GM23338 (cell line): ENCODE data around the gene TELO2. TPM values are rescaled to one million over a fixed set of nuclear protein-coding genes. Genes with fewer than 3 reads are reported as not detected.

Source experiments
- ATAC-seq: fragments of 200-7000 bp; cut with Tn5 transposase; 3 replicates; pipeline ENCODE4 v1.9.1; 2020
- DNase-seq: peaks from one replicate; pipeline ENCODE4 v3.0.0-alpha.2; 2015; ENCODE audit warnings: low spot score
- H2AFZ ChIP-seq: fragments of 200-600 bp; sonication (generic); 2 replicates; pipeline ENCODE4 v1.8.0; 2016; ENCODE audit warnings: antibody characterized with exemption, mild to moderate bottlenecking, moderate library complexity
- H3F3A ChIP-seq: fragments of 200-600 bp; sonication (generic); replicated peaks from 2 replicates; pipeline ENCODE4 v1.8.0; 2017; ENCODE audit warnings: antibody characterized with exemption, mixed run types, low read depth
- H3K27ac ChIP-seq: fragments of 200-600 bp; sonication (generic); 2 replicates; pipeline ENCODE4 v1.6.1; 2016; ENCODE audit warnings: low read depth
- H3K27me3 ChIP-seq: fragments of 200-600 bp; sonication (generic); 2 replicates; pipeline ENCODE4 v1.8.0; 2016; ENCODE audit warnings: mild to moderate bottlenecking, mixed run types, moderate library complexity; ENCODE audit not compliant: insufficient read depth
- H3K36me3 ChIP-seq: fragments of 200-600 bp; sonication (generic); 2 replicates; pipeline ENCODE4 v1.8.0; 2016; ENCODE audit warnings: mild to moderate bottlenecking; ENCODE audit not compliant: insufficient read depth
- H3K4me1 ChIP-seq: fragments of 200-600 bp; sonication (generic); 2 replicates; pipeline ENCODE4 v1.8.0; 2016; ENCODE audit warnings: mild to moderate bottlenecking, moderate library complexity; ENCODE audit not compliant: insufficient read depth
- H3K4me2 ChIP-seq: fragments of 200-600 bp; sonication (generic); 2 replicates; pipeline ENCODE4 v1.7.1; 2017; ENCODE audit warnings: mixed run types
- H3K4me3 ChIP-seq: fragments of 200-600 bp; sonication (generic); 2 replicates; pipeline ENCODE4 v1.6.1; 2016; ENCODE audit warnings: mixed run types
- H3K79me2 ChIP-seq: fragments of 200-600 bp; sonication (generic); replicated peaks from 2 replicates; pipeline ENCODE4 v1.8.0; 2017; ENCODE audit warnings: mild to moderate bottlenecking; ENCODE audit not compliant: insufficient read depth
- H3K9me2 ChIP-seq: fragments of 200-600 bp; sonication (generic); 2 replicates; pipeline ENCODE4 v1.8.0; 2017; ENCODE audit not compliant: insufficient read depth
- H4K20me1 ChIP-seq: fragments of 200-600 bp; sonication (generic); replicated peaks from 2 replicates; pipeline ENCODE4 v1.8.0; 2017; ENCODE audit warnings: mild to moderate bottlenecking; ENCODE audit not compliant: insufficient read depth
- H3K27ac Mint-ChIP-seq: 2 replicates; pipeline ENCODE4 v1.8.0; 2020; ENCODE audit warnings: inconsistent platforms, mild to moderate bottlenecking, moderate library complexity, mixed read lengths
- H3K27me3 Mint-ChIP-seq: 3 replicates; pipeline ENCODE4 v1.8.0; 2022; ENCODE audit warnings: low read depth, mild to moderate bottlenecking, moderate library complexity, mixed read lengths, inconsistent platforms; ENCODE audit not compliant: insufficient read depth, poor library complexity
- H3K36me3 Mint-ChIP-seq: 3 replicates; pipeline ENCODE4 v1.8.0; 2021; ENCODE audit warnings: low read depth, mild to moderate bottlenecking, inconsistent platforms, moderate library complexity, mixed read lengths
- H3K4me1 Mint-ChIP-seq: 3 replicates; pipeline ENCODE4 v1.8.0; 2020; ENCODE audit warnings: mild to moderate bottlenecking, inconsistent platforms, mixed read lengths
- H3K4me3 Mint-ChIP-seq: 3 replicates; pipeline ENCODE4 v1.8.0; 2021; ENCODE audit warnings: moderate library complexity, mild to moderate bottlenecking, inconsistent platforms, mixed read lengths
- H3K9me3 Mint-ChIP-seq: 3 replicates; pipeline ENCODE4 v1.8.0; 2020; ENCODE audit warnings: moderate library complexity, mild to moderate bottlenecking, inconsistent platforms, mixed read lengths
- CREB1 ChIP-seq: fragments of 250-450 bp; sonication (Bioruptor Pico); IDR thresholded peaks from 2 replicates; pipeline ENCODE4 v1.5.0; 2020; ENCODE audit warnings: low read depth, mild to moderate bottlenecking, moderate library complexity
- CTCF ChIP-seq, 2 experiments: fragments of 200-600 bp in 1 of 2; sonication (generic) in 1 of 2; conservative IDR thresholded peaks; 2 replicates each; pipeline versions ENCODE4 v1.5.1 to v1.6.1; 2016 to 2017; ENCODE audit warnings: antibody characterized with exemption in 2 of 2, low read depth in 2 of 2, mild to moderate bottlenecking in 2 of 2, moderate library complexity in 1 of 2
- ETS1 ChIP-seq: IDR thresholded peaks from 2 replicates; pipeline ENCODE4 v1.6.1; 2016; ENCODE audit warnings: antibody characterized with exemption
- EZH2 ChIP-seq: fragments of 200-600 bp; sonication (generic); IDR thresholded peaks from one replicate; pipeline ENCODE4 v1.8.0; 2017; ENCODE audit warnings: antibody characterized with exemption, mild to moderate bottlenecking, low read depth; ENCODE audit not compliant: unreplicated experiment
- EZH2phosphoT487 ChIP-seq: fragments of 200-600 bp; sonication (generic); IDR thresholded peaks from one replicate; pipeline ENCODE4 v1.8.1; 2018; ENCODE audit warnings: antibody characterized with exemption; ENCODE audit not compliant: unreplicated experiment
- JUNB ChIP-seq: IDR thresholded peaks from one replicate; pipeline ENCODE4 v1.6.1; 2016; ENCODE audit warnings: antibody characterized with exemption; ENCODE audit not compliant: unreplicated experiment
- NANOG ChIP-seq: IDR thresholded peaks from 2 replicates; pipeline ENCODE4 v1.6.1; 2016; ENCODE audit warnings: antibody characterized with exemption, borderline replicate concordance
- POLR2AphosphoS5 ChIP-seq: IDR thresholded peaks from 2 replicates; pipeline ENCODE4 v1.6.1; 2016; ENCODE audit warnings: antibody characterized with exemption, low read depth
- REST ChIP-seq: IDR thresholded peaks from one replicate; pipeline ENCODE4 v1.6.1; 2018; ENCODE audit warnings: antibody characterized with exemption; ENCODE audit not compliant: unreplicated experiment
- STAT1 ChIP-seq: IDR thresholded peaks from one replicate; pipeline ENCODE4 v1.6.1; 2016; ENCODE audit warnings: antibody characterized with exemption; ENCODE audit not compliant: unreplicated experiment
- ZNF114 ChIP-seq: fragments of 250-450 bp; sonication (Bioruptor Pico); IDR thresholded peaks from 2 replicates; pipeline ENCODE4 v1.5.0; 2020; ENCODE audit warnings: mild to moderate bottlenecking, moderate library complexity
- ZNF331 ChIP-seq: fragments of 250-450 bp; sonication (Bioruptor Pico); IDR thresholded peaks from 2 replicates; pipeline ENCODE4 v1.5.0; 2020; ENCODE audit warnings: low read depth, mild to moderate bottlenecking, moderate library complexity
- ZNF462 ChIP-seq: fragments of 250-450 bp; sonication (Bioruptor Pico); IDR thresholded peaks from 2 replicates; pipeline ENCODE4 v1.5.0; 2020; ENCODE audit warnings: mild to moderate bottlenecking, moderate library complexity
- polyA plus RNA-seq: library from polyadenylated mRNA; unstranded; fragments of >200 nt; fragmentation: Nextera tagmentation; extraction: Ambion mirVana; gene quantifications from 2 replicates; pipeline ENCODE4 v1.2.1, GENCODE V29; 2016
- total RNA-seq: library from RNA; depleted of rRNA; stranded (reverse); fragments of >200 nt; shearing (Covaris generic); gene quantifications from 2 replicates; pipeline ENCODE4 v1.2.3, GENCODE V29; 2014

The TELO2 gene
- total and polyA plus RNA-seq, 2 experiments from 2014 or later, result 45.4 to 76.0 TPM

- DNase-seq (no peak), ATAC-seq (no peak)
- no peak for TF ChIP-seq POLR2AphosphoS5
- no peak for TF ChIP-seq REST
- no peak for TF ChIP-seq ZNF462 (CRISPR knock-in tag)
- no peak for TF ChIP-seq ZNF114 (CRISPR knock-in tag)
- no peak for TF ChIP-seq CTCF (conservative IDR thresholded peaks at IDR 0.05; ENCODE audit: low read depth in 2 of 2)
- TF ChIP-seq JUNB, result no peak
- TF ChIP-seq EZH2phosphoT487, result no peak
- TF ChIP-seq EZH2, result no peak
- no peak for TF ChIP-seq ETS1
- TF ChIP-seq STAT1, result no peak
- no peak for TF ChIP-seq NANOG
- TF ChIP-seq ZNF331, result no peak
- no peak for TF ChIP-seq CREB1 (CRISPR knock-in tag)
- Mint-ChIP-seq H3K4me3 (no peak overlapping the region), H3K9me3 (no peaks in the 10 kb centered on the region), H3K36me3 (peaks cover 12% of the 10 kb centered on the region), H3K27ac (no peak overlapping the region; the same call in 1 of the 2 replicates), H3K4me1 (no peaks in the 10 kb centered on the region), H3K27me3 (peaks cover 4% of the 10 kb centered on the region)
- no peaks in the 10 kb centered on the region for H4K20me1 ChIP-seq
- no peaks in the 10 kb centered on the region for H3K36me3 ChIP-seq
- H3K4me3 ChIP-seq, result no peak overlapping the region
- H3K4me2 ChIP-seq, result no peak overlapping the region
- no peak overlapping the region for H3K27ac ChIP-seq
- H3K79me2 ChIP-seq, result no peaks in the 10 kb centered on the region
- no peaks in the 10 kb centered on the region for H3K9me2 ChIP-seq
- H2AFZ ChIP-seq, result no peak overlapping the region
- H3F3A ChIP-seq, result no peaks in the 10 kb centered on the region
- H3K27me3 ChIP-seq, result no peaks in the 10 kb centered on the region
- H3K4me1 ChIP-seq, result no peaks in the 10 kb centered on the region
Measured at GRCh38 chr16:1552129-1552528, 59.0 kb downstream of the TELO2 start.
